PC-3 (cell line): ENCODE measurements around the gene SHE.

ENCODE experiments used
- EZH2 ChIP-seq: fragments of 300-600 bp; sonication (generic); IDR thresholded peaks from one replicate; pipeline ENCODE4 v1.6.1; 2017; ENCODE audit warnings: antibody characterized with exemption, mild to moderate bottlenecking, low read length; ENCODE audit not compliant: unreplicated experiment
- TF ChIP-seq, protein P1 (sequence below): fragments of 300-600 bp; sonication (generic); conservative IDR thresholded peaks from 2 replicates; pipeline ENCODE4 v1.5.1; 2017; ENCODE audit warnings: antibody characterized with exemption, low read depth, mild to moderate bottlenecking, low read length

DNA sequence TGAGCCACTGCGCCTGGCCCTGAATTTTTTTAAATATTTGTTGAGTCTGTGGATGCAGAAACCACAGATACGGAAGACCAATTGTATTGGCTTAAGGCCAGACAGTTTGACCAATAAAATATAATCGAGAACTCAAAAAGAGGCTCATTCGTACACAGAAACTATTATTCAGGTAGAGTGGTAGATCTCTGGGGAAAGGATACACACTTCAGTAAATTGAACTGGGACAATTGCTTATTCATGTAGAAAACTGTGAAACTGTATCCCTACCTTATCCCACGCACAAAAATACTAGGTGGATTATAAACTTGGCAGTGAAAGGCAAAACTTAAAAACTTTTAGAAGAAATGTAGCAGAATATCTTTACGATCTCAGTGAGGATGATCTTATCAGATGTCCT lies 25.0 kb upstream of the SHE start:
- TF ChIP-seq, protein P1, sequence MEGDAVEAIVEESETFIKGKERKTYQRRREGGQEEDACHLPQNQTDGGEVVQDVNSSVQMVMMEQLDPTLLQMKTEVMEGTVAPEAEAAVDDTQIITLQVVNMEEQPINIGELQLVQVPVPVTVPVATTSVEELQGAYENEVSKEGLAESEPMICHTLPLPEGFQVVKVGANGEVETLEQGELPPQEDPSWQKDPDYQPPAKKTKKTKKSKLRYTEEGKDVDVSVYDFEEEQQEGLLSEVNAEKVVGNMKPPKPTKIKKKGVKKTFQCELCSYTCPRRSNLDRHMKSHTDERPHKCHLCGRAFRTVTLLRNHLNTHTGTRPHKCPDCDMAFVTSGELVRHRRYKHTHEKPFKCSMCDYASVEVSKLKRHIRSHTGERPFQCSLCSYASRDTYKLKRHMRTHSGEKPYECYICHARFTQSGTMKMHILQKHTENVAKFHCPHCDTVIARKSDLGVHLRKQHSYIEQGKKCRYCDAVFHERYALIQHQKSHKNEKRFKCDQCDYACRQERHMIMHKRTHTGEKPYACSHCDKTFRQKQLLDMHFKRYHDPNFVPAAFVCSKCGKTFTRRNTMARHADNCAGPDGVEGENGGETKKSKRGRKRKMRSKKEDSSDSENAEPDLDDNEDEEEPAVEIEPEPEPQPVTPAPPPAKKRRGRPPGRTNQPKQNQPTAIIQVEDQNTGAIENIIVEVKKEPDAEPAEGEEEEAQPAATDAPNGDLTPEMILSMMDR, result no peak
- no peak for TF ChIP-seq EZH2
